Natural killer cell (primary cell): ENCODE results near the gene A1BG. TPM values are rescaled to one million over a fixed set of nuclear protein-coding genes. Genes with fewer than 3 reads are reported as not detected.

Experiments
- ATAC-seq, 3 donors: fragments of 150-1000 bp in 2 of 3; fragments of 200-7000 bp in 1 of 3; cut with Tn5 transposase; 1 replicate in 1 of 3; 2 replicates in 2 of 3; pipeline ENCODE4 v1.10.0; 2021; ENCODE audit warnings: mild to moderate bottlenecking in 2 of 3, moderate library complexity in 2 of 3
- DNase-seq, 2 donors: peaks; one replicate each; pipeline versions ENCODE4 v3.0.0 to v3.0.0-alpha.2; 2013 to 2021; ENCODE audit warnings: mixed read lengths in 1 of 2
- H3K27ac ChIP-seq: one replicate; pipeline ENCODE4 v1.5.1; 2013; ENCODE audit warnings: mild to moderate bottlenecking, low read length
- H3K27me3 ChIP-seq: one replicate; pipeline ENCODE4 v1.6.1; 2013; ENCODE audit warnings: low read length; ENCODE audit not compliant: control insufficient read depth, insufficient read depth
- H3K36me3 ChIP-seq: one replicate; pipeline ENCODE4 v1.6.1; 2013; ENCODE audit warnings: low read length; ENCODE audit not compliant: control insufficient read depth, insufficient read depth
- H3K4me1 ChIP-seq: one replicate; pipeline ENCODE4 v1.6.1; 2013; ENCODE audit warnings: low read length; ENCODE audit not compliant: control insufficient read depth, insufficient read depth
- H3K4me3 ChIP-seq: one replicate; pipeline ENCODE4 v1.5.1; 2013; ENCODE audit warnings: low read length
- H3K9me3 ChIP-seq: one replicate; pipeline ENCODE4 v1.6.1; 2013; ENCODE audit warnings: low read length; ENCODE audit not compliant: control insufficient read depth, insufficient read depth
- H3K27ac Mint-ChIP-seq, 2 donors: one replicate each; pipeline ENCODE4 v1.8.0; 2022; ENCODE audit warnings: mild to moderate bottlenecking in 2 of 2, mixed read lengths in 2 of 2, moderate library complexity in 1 of 2
- H3K27me3 Mint-ChIP-seq, 2 donors: one replicate each; pipeline ENCODE4 v1.8.0; 2022; ENCODE audit warnings: low read depth in 2 of 2, mixed read lengths in 2 of 2
- H3K36me3 Mint-ChIP-seq: one replicate; pipeline ENCODE4 v1.8.0; 2022; ENCODE audit warnings: mixed read lengths
- H3K4me1 Mint-ChIP-seq, 2 donors: one replicate each; pipeline ENCODE4 v1.8.0; 2022; ENCODE audit warnings: mixed read lengths in 2 of 2
- H3K4me3 Mint-ChIP-seq: one replicate; pipeline ENCODE4 v1.8.0; 2022; ENCODE audit warnings: mild to moderate bottlenecking, moderate library complexity, mixed read lengths
- H3K9me3 Mint-ChIP-seq, 2 donors: one replicate each; pipeline ENCODE4 v1.8.0; 2022; ENCODE audit warnings: mixed read lengths in 2 of 2
- WGBS: methylation state at CpG from one replicate; pipeline ENCODE4 v1.1.7; 2013; ENCODE audit warnings: missing lambda C conversion rate; ENCODE audit not compliant: insufficient coverage; 5-methylcytosine and 5-hydroxymethylcytosine counted together
- intact Hi-C: fragments of 100-400 bp; cut with micrococcal nuclease; formaldehyde crosslinking; loops from one replicate; pipeline ENCODE4 v1.14.2; 2022
- total RNA-seq, 4 donors: library from RNA; stranded (reverse); fragments of 120-200 nt in 1 of 4; gene quantifications; one replicate each; pipeline versions ENCODE4 v1.2.3 to v1.2.4, GENCODE V29; 2013 to 2022
- TF ChIP-seq, protein P1 (sequence below): fragments of 200-600 bp; IDR thresholded peaks from one replicate; pipeline ENCODE4 v1.8.0; 2022; ENCODE audit warnings: antibody characterized with exemption

Gene A1BG
- total RNA-seq, 3 donors from 2014 or later (not counting 1 experiment from before 2014, with no cell fraction given): 2.0 to 10.6 (median 3.5) TPM

DNA sequence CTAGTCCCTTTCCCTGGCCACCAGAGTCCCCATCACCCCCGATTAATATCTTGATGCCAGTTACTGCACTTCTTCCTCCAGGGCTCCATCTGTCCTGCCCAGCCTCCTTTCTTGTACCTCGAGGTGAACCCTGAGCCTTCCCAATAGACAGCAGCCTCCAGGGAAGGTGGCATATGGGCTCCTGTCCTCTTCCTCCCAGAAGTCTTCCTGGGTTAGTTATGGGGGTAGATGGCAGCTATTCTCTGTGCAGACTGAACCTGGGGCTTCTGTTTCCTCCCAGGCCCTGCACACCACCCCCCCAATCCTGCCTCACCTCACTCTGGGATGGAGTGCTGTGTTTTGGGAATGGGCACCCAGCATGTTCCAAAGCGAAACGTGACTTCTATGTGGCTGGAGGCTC lies 44.8 kb upstream of the A1BG start:
- peaks cover 10% of the 10 kb centered on the region for H3K27me3 ChIP-seq
- H3K9me3 ChIP-seq: no peaks in the 10 kb centered on the region
- Mint-ChIP-seq H3K36me3 (peaks cover 8% of the 10 kb centered on the region), H3K4me3 (no peak overlapping the region), H3K27ac (no peak overlapping the region), H3K27me3 (peaks cover 0 to 23% of the 10 kb centered on the region in 2 donors), H3K4me1 (peaks cover 14 to 18% of the 10 kb centered on the region in 2 donors), H3K9me3 (no peaks in the 10 kb centered on the region)
- H3K36me3 ChIP-seq: peaks cover 20% of the 10 kb centered on the region
- intact Hi-C loops: no loop called here
- peaks cover 21% of the 10 kb centered on the region for H3K4me1 ChIP-seq
- WGBS: 96% methylated on average over 4 of the region's 4 CpGs
- no peak overlapping the region for H3K27ac ChIP-seq
- TF ChIP-seq, protein P1, sequence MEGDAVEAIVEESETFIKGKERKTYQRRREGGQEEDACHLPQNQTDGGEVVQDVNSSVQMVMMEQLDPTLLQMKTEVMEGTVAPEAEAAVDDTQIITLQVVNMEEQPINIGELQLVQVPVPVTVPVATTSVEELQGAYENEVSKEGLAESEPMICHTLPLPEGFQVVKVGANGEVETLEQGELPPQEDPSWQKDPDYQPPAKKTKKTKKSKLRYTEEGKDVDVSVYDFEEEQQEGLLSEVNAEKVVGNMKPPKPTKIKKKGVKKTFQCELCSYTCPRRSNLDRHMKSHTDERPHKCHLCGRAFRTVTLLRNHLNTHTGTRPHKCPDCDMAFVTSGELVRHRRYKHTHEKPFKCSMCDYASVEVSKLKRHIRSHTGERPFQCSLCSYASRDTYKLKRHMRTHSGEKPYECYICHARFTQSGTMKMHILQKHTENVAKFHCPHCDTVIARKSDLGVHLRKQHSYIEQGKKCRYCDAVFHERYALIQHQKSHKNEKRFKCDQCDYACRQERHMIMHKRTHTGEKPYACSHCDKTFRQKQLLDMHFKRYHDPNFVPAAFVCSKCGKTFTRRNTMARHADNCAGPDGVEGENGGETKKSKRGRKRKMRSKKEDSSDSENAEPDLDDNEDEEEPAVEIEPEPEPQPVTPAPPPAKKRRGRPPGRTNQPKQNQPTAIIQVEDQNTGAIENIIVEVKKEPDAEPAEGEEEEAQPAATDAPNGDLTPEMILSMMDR: no peak
- DNase-seq (no peak), ATAC-seq (no peak)
- H3K4me3 ChIP-seq: no peak overlapping the region

DNA sequence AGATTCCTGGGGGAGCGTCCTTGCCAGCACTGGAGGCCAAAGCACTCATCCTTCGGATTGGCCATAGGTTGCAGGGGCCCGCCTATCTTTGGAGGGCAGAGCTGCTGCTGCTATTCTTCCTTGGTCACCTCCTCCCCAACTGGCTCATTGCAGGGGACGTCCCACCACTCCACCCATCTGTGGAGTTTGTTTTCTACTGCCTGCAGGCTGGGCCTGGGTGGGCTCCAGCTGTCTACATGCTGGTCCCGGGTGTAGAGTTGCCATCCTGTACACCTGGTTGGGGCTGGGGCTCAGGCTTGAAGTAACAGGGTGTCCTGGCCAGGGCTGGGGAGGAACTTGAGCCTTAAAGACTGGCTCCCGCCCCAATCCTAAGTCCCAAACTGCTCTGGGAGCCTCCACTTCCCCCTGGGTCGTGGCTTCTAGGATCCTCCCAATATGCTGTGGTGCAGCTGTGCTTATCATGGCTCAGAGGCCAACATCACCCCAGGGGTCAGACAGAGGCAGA lies 44.3 kb upstream of the A1BG start:
- Histone ChIP-seq H3K4me3 (no peak overlapping the region), H3K9me3 (no peaks in the 10 kb centered on the region), H3K27ac (no peak overlapping the region), H3K4me1 (peaks cover 21% of the 10 kb centered on the region), H3K27me3 (peaks cover 10% of the 10 kb centered on the region), H3K36me3 (peaks cover 26% of the 10 kb centered on the region)
- no peak overlapping the region for H3K27ac Mint-ChIP-seq
- H3K9me3 Mint-ChIP-seq: no peaks in the 10 kb centered on the region
- peaks cover 0 to 23% of the 10 kb centered on the region in 2 donors for H3K27me3 Mint-ChIP-seq
- H3K4me1 Mint-ChIP-seq: peaks cover 14 to 18% of the 10 kb centered on the region in 2 donors
- DNase-seq (no peak), ATAC-seq (no peak)
- no peak overlapping the region for H3K4me3 Mint-ChIP-seq
- peaks cover 8% of the 10 kb centered on the region for H3K36me3 Mint-ChIP-seq
- WGBS: 87% methylated on average over 7 of the region's 7 CpGs
- intact Hi-C loops: no loop called here
- TF ChIP-seq, protein P1: no peak

DNA sequence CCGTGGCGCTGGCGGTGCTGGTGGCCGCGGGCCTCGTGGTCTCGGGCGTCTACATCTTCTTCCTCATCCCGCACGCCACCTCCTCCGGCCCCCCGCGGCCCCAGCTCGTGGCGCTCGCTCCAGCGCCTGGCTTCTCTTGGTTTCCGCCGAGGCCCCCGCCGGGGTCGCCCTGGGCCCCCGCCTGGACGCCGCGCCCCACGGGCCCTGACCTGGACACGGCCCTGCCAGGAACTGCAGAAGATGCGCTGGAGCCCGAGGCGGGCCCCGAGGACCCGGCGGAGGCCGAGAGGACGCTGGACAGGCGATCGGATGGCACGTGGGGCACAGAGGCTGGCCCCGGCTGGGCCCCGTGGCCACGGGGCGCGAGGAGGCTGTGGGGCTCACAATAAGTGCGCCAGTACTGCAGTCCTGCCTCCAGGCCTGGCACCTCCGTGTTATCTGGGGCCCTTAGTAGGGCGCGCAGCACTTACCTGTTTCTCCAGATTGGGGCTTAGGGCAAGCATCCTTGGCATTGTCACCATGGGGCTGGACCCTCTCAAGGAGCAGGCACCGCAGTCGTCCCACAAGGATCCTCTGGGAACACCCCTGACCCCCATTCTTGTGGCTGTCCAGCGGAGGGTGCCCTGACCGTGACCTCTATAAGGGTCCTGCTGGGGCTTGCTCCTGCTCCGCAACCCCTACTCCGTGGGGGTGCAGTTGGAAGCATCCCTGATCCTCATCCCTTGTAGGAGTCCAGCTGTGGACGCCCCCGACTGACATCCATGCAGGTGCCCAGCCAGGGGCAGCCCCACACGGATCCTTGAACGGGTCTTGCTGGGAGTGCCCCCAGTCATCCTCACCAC lies 43.6 kb upstream of the A1BG start:
- no peak overlapping the region for H3K27ac ChIP-seq
- TF ChIP-seq, protein P1: no peak
- ATAC-seq (no peak), DNase-seq (no peak)
- H3K4me1 ChIP-seq: peaks cover 17% of the 10 kb centered on the region
- Mint-ChIP-seq H3K4me1 (peaks cover 14 to 18% of the 10 kb centered on the region in 2 donors), H3K27me3 (peaks cover 0 to 23% of the 10 kb centered on the region in 2 donors), H3K4me3 (no peak overlapping the region), H3K9me3 (no peaks in the 10 kb centered on the region), H3K36me3 (peaks cover 8% of the 10 kb centered on the region), H3K27ac (no peak overlapping the region)
- intact Hi-C loops: no loop called here
- WGBS: 42% methylated on average over 58 of the region's 58 CpGs
- H3K36me3 ChIP-seq: peaks cover 26% of the 10 kb centered on the region
- no peak overlapping the region for H3K4me3 ChIP-seq
- H3K27me3 ChIP-seq: peaks cover 10% of the 10 kb centered on the region
- H3K9me3 ChIP-seq: no peaks in the 10 kb centered on the region
